ENCODE results near the gene CTR9.

DNA sequence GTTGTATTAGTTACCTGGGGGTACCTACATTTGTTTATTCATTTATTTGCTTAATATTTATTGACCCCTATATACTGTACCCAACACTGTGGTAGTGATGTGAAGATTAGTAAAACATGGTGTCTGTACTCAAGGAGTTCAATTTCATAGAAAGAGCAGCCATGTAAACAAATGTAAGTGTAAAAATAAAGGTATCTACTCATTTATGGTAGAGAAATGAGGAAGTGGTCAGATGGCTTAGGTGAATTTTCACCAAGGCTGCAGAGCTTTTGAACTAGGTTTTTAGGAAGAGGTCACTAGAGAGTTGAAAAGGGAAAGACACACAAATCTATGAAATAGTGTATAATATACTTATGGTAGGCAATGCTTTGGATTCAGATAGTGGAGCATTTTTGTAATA lies 11.1 kb downstream of the CTR9 start:
- TF ChIP-seq EZH2 (IDR thresholded peaks at IDR 0.05; ENCODE audit: borderline replicate concordance, low read length): no peak
- TF ChIP-seq, protein P1, sequence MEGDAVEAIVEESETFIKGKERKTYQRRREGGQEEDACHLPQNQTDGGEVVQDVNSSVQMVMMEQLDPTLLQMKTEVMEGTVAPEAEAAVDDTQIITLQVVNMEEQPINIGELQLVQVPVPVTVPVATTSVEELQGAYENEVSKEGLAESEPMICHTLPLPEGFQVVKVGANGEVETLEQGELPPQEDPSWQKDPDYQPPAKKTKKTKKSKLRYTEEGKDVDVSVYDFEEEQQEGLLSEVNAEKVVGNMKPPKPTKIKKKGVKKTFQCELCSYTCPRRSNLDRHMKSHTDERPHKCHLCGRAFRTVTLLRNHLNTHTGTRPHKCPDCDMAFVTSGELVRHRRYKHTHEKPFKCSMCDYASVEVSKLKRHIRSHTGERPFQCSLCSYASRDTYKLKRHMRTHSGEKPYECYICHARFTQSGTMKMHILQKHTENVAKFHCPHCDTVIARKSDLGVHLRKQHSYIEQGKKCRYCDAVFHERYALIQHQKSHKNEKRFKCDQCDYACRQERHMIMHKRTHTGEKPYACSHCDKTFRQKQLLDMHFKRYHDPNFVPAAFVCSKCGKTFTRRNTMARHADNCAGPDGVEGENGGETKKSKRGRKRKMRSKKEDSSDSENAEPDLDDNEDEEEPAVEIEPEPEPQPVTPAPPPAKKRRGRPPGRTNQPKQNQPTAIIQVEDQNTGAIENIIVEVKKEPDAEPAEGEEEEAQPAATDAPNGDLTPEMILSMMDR (conservative IDR thresholded peaks at IDR 0.05 in 1 of 2, IDR thresholded peaks at IDR 0.05 in 1 of 2; ENCODE audit: extremely low read depth in 1 of 2, insufficient read depth in 1 of 2, low read depth in 1 of 2, low read length in 2 of 2): no peak

Data from mammary epithelial cell (primary cell).